NCI-H2171 treated with DMSO at 0.1 percent for 48 hours (cell line): Measurements from ENCODE around the gene ABI1.
"Not testable (repeated sequence)": the region's sequence is repeated elsewhere in the genome, so short reads cannot be mapped to it uniquely, and the experiment has no call there.

Experiments used
- DNase-seq: peaks from one replicate; lab custom pipeline; 2025; lab: John Stamatoyannopoulos, UW

Gene ABI1

GRCh38 chr10:26804418-26805393 is 56.1 kb downstream of the ABI1 start:
- no peak for DNase-seq

- DNase-seq, result no peak
These were observed 56.9 kb downstream of the ABI1 start for GRCh38 chr10:26803849-26804248.

GRCh38 chr10:26802527-26802926 is 58.2 kb downstream of the ABI1 start:
- no peak for DNase-seq

GRCh38 chr10:26801831-26802230 is 58.9 kb downstream of the ABI1 start:
- DNase-seq, result no peak

GRCh38 chr10:26801274-26801673 is 59.5 kb downstream of the ABI1 start:
- DNase-seq, result no peak

GRCh38 chr10:26800468-26800867 is 60.3 kb downstream of the ABI1 start:
- DNase-seq, result no peak

- no peak for DNase-seq
These were observed 61.4 kb downstream of the ABI1 start for GRCh38 chr10:26799342-26799741.

- DNase-seq, result no peak
These were observed 62.5 kb downstream of the ABI1 start for GRCh38 chr10:26798298-26798697.

GRCh38 chr10:26797340-26797739 is 63.4 kb downstream of the ABI1 start:
- DNase-seq, result no peak

- no peak for DNase-seq
These were observed 67.8 kb downstream of the ABI1 start for GRCh38 chr10:26792758-26793495.

GRCh38 chr10:26790221-26790995 is 70.3 kb downstream of the ABI1 start:
- no peak for DNase-seq

- DNase-seq, result not testable (repeated sequence)
These were observed 71.0 kb downstream of the ABI1 start for GRCh38 chr10:26789779-26790178.

- peak; percentile 31 for DNase-seq
These were observed 73.4 kb downstream of the ABI1 start for GRCh38 chr10:26787362-26787761.

GRCh38 chr10:26781797-26782196 is 79.0 kb downstream of the ABI1 start:
- DNase-seq, result no peak

- DNase-seq, result no peak
These were observed 79.8 kb downstream of the ABI1 start for GRCh38 chr10:26780793-26781601.

- no peak for DNase-seq
These were observed 80.5 kb downstream of the ABI1 start for GRCh38 chr10:26780106-26780792.

GRCh38 chr10:26779176-26779860 is 81.4 kb downstream of the ABI1 start:
- no peak for DNase-seq

GRCh38 chr10:26777686-26778085 is 83.1 kb downstream of the ABI1 start:
- no peak for DNase-seq

- DNase-seq, result no peak
These were observed 84.5 kb downstream of the ABI1 start for GRCh38 chr10:26776258-26776657.

GRCh38 chr10:26773633-26774032 is 87.1 kb downstream of the ABI1 start:
- no peak for DNase-seq
